Fibroblast of skin of left quadriceps (primary cell): ENCODE results near the gene AOPEP.

ENCODE experiments used
- DNase-seq, 2 experiments: peaks; one replicate each; pipeline ENCODE4 v3.0.0-alpha.2; 2013; ENCODE audit warnings: low read depth in 2 of 2

AOPEP gene

DNA sequence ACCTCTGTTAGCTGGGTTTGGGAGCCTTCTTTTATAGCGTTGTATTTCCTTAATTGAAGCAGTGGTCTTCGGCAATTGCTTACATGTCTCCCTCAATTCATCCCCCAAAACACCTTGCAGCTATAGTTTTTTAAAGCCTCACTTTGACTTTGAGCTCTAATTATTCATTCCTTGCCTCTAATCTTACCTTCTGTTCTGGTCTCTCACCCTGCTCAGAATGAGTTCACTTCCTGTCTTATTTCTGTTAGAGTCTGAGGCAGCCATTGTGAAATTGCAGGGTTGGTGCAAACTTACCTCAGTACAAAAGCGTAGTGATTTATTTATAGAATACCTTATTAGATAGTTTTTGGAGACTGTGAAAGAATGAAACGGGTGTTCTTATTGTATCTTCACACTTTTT is 35.0 kb downstream of the AOPEP start:
- no peak for DNase-seq

DNA sequence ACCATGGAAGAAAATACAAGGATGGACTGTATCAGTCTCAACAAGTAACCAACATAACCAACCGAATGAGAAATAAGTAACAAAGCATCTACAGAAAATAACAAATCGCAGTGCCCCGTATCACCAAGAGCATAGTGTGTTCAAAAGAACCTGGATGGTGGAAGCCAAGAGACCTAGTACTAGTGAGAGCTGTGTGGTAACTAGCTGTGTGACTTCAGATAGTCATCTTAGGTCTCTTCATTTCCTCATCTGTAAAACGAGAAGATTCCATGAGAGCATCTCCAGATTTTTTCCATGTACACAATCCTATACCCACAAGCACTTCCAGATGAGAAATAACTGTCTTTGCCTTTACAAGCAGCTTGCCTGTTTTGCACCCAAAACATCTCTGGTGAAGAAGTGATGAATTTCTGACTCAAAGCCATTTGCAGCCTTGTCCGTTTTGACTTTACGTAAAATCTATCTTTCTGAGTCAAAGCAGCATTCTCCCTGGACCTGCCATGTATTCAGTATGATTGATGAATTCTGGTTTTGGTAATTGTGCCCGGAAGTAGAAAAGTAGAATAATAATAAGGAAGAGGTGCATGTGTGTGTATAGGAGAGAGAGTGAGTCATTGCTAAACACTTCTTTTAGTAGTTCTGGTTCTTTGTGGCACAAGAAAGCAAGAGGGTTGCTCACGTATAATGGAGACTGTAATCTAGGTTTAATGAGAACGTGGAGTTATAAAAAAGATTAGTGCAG is 41.0 kb downstream of the AOPEP start:
- DNase-seq: peak; percentile 40 to 45

DNA sequence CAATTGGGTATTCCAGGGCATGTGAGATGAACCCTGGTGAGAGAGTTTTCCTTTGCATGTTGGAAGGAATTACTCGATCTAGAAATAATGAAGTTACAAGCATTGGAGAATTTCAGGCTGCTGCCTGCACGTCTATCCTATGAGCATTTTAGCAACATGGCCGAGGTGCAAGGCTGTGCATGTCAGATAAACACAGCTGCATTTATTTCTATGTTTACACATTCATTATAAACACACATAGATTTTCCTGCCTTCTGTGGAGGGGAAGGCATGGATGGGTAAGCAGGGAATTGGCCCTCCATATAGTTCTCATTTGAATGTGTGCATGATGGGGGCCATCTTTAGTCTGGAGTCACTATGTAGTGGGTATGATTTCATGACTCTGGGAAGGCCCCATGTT is 42.3 kb downstream of the AOPEP start:
- no peak for DNase-seq

DNA sequence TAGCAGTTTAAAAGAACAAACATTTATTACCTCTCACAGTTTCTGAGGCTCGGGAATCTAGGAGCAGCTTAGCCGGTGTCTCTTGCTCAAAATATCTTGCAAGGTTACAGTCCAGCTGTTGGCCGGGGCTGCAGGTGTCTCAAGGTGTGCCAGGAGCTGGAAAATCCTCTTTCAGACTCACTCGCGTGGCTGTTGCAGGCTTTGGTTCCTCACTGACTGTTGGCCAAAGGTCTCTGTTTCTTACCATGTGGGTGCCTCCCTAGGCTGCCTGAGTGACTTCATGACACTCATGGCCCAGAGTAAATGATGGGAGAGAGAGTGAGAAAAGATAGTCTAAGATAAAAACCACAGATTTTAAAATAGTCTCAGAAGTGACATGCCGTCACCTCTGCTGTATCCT is 43.8 kb downstream of the AOPEP start:
- no peak for DNase-seq

DNA sequence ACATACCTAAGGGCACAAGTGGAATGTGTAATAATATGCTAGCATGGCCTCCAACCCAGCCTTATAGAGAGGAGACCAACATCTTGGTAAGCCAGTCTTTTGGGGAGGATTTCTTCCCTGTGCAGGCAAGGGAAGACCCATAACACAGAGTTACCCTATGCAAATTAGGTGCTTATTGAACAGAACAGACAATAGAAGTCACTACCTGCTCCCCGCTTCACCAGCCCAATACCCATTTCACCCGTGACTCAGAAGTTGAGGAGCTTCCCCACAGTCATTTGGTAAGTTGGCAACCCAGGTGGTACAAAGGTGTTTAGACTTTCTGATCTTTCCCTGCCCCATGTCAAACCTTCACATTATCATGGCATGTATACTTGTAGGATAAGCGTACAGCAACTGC is 44.6 kb downstream of the AOPEP start:
- no peak for DNase-seq

DNA sequence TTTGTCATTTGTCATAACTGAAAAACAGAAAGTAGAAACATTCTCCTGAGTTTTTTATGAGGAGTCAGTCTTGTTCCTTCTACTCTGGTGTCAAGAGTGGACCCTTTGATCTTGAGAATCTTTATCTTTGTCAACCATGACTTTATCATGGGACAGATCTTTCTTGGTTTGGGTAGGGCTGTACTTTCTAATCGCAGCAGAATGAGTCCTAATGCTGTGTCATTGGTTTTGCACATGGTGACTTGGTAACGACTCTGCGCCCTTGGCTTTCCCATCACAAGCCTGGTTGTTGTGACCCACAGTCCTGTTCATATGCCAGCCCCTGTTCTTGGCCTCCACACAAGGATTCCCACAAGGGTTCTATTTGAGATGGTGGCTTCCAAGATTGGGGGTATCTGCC is 45.6 kb downstream of the AOPEP start:
- no peak for DNase-seq

DNA sequence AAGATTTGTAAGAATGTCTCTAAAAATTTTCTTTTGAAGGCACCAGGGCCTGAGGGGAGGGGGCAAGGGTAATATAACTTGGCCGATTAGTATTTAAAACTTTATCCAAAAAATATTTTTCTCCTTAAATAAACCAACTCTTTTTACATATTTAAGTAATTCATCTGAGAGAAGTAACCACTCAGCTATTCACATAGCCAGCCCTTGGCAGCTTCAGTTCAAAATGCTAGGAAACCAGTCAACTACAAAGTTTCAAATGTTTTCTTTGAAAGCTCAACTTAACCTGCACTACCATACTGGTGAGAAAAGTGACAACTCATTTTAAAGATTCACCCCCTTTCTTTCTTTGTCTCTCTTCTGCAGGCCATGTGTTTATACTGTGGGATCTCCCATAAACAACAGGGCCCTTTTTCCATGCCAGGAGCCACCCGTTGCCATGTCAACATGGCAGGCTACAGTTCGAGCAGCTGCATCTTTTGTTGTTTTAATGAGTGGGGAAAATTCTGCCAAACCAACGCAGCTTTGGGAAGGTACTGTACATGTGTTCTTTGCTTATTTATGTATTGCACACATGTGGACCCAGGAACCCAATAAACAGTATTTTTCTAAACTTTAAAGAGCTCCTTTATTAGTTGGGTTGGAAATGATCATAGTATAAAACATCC is 46.3 kb downstream of the AOPEP start:
- no peak for DNase-seq

DNA sequence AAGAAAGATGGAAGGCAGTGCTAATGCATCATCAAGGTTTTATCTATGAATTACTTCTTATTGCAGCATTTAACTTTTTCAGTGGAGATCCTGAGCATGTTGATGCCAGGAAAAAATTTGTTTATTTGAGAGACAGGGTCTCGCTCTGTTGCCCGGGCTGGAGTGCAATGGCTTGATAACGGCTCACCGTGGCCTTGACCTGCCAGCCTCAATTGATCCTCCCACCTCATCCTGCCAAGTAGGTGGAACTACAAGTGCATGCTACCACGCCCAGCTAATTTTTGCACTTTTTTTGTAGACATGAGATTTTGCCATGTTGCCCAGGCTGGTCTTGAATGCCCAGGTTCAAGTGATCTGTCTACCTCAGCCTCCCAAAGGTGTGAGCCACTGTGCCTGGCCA is 47.2 kb downstream of the AOPEP start:
- DNase-seq: no peak

DNA sequence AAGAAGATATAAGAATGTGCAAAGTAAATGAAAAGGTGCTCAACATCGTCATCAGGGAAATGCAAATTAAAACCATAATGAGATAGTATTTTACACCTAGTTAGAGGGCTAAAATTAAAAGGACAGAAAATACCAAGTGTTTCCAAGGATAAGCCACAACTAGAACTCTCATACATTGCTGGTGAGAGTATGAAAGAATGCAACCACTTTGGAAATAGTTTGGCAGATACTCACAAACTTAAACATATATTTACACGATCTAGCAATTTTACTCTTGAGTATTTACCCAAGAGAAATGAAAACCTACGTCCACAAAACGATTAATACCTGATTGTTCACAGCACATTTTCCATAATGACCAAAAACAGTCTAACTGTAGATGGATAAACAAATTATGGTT is 51.5 kb downstream of the AOPEP start:
- DNase-seq: no peak

DNA sequence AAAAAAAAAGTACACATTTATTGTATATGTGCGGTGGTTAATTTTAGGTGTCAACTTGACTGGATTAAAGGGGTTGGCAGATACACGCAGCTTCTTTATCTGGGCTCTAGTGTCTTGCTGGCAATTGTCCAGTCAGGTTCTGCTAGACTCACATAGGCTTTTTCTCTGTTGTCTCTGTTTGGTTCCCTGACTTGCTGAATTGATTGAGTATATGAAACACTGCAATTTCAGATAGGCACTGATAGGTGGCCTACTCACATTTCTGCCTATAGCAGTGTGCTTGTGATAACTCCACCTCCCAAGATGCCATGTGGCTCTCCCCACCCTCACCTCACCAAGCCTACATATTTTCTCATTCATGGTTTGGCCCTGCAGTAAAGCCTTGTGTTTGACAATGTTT is 52.5 kb downstream of the AOPEP start:
- DNase-seq: no peak

DNA sequence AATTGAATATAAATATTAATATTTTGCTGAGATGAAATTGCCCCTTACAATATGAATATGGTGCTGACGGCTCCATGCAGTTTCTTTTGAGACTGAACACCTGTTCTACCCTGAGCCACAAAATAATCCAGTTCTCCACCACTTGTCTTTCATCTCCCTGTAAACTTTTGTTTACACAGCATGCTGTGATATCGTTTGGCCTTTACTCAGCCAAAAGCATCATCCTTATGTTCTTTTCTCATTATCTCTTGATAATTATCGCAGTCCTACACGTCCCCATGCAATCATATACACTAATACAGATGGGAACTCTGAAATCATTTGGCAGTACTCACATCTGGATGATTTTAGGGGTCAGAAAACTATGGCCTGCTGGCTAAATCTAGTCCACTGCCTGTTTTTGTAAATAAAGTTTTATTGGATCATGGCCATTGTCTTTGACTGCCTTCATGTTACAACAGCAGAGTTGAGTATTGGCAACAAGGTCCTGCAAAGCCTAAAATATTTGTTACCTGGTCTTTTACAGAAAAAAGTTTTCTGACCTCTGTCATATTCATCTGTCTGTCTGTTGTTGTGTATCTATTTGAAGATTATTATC is 53.3 kb downstream of the AOPEP start:
- DNase-seq: no peak

DNA sequence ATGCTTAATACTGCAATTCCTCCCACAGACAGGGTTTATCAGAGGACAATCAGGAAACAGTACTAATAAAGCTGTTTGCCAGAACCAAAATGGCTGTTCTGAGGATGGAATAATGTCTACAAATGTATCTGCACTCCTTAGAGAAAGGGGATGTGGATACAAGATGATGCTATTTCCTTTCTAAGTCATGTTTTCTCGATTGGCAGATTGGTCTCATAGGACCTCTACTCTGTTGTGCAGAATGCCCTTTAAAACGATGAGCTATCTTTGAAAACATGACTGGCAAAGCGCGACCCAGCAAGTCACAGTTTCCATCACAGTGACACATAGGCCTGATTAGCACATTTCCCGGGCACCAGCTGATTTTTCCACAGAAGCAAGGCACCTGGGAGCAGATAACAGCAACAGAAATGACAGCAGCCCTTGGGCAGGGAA is 54.0 kb downstream of the AOPEP start:
- DNase-seq: no peak

DNA sequence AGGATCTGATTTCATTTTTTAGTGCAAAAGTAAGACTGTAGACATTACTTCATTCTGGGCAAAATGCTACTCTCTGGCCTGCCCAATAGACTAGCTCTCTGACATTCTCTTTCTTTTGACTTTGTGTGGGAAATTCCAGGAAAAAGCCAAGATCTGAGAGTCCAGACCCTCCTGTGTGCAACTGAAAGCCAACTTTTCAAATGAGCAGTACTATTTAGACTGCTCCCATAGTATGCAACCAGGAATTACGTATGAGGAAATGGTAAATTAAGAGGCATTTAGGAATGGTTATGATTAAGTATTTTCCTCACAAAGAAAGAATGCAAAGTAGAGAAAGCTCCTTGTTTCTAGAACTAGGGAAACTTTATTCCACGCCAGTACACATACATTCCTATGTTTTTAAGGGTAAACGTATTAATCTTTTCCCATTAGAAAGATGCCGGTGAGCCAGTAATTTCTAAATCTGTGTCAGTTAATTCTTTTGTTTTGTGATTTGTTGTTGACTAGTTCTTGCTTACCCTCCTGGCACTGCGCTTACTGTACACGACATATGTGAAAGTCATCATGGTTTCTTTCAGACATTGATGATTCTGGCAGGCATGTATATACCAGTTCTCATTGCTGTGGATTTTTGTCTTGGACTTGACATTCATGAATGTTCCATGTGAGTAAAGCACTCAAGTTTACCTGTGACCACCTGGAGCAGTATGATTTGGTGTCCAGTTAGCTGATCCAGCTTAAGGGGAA is 56.0 kb downstream of the AOPEP start:
- peak; percentile 73 to 75 for DNase-seq

DNA sequence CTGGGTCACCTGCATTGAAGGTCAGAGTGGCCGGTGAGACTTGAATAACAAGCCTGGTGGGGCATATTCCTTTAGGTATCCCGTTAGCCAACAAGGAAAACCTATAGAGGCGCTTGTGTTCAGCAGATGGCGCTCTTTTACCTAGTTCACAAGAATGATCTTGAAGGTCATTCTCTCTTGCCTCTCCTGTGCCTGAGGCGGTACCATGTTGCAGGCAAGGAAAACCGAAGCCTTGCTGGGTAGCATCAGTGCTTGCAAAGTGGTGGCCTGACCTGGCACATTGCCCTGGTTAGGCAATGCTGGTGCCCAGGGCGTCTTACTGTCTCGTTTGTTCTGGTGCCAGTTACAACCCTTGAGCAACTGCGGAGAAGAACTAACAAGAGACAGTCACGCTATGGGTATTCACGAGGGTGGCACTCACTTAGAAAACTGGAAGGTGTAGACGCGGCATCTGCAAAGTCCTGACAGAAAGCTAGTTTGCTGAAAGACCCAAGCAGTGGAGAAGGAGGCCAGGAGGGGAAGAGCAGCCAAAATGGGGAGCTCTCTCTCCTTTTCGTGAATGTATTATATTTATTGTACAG is 56.7 kb downstream of the AOPEP start:
- peak; percentile 68 to 71 for DNase-seq

DNA sequence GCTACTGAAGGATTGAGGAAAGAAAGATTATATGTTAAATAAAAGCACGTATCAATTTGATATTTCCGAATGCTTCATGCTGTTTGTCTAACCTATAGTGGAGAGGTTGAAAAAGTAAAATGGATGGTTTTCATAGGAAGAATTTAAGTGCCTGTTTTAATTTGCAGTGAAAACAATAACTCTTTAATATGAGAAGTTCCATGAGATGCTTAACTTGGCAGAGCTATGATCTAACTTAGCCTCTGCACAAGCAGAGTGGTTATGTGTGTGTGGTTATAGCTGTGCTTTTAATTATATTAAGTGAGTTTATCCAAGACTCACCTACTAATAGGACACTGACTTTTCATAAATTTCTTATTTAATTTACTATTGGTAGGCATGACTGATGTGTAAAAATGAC is 57.4 kb downstream of the AOPEP start:
- DNase-seq: no peak

DNA sequence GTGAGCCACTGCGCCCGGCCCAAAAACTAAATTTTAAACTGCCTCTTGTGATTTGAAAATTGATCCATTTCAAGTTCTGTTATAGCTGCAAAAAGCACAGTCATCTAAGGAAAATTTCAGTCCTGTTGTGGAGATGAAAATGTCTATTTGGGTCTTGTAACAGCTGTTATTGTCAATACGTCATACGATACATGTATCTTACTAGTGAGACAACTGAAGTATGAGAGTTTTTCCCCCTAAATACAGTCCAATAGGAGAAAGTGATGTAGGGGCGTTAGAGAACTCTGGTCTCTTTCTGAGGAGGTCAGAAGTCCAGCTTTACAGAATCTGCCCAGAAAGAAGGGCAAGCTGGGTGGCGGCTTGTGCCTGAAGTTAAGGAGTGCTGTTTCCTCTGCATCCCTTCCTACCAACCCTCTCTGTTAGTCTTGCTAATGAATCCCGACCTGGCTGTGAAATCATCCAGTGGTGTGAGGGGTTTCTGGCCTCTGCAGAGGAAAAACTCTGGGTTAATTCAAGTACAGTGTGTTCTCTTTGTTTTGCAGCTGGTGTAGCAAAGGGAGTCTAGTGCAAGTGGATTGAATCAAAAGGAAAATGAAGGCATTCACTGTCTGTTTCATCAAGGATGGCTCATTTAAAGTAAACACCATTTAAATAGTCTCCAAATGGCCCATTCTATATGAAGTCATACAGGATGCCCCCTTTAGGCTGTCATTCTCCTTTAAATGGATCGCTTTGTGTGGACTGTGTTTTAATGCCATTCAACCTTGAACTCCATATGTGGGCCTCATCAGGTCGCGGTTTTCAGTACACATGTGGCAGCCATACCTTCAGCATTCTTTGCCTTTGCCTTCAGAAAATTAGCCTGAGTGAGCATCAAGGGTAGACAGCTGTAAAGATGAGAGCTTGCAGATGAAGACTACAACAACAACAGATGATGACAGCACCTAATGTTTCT is 59.0 kb downstream of the AOPEP start:
- no peak for DNase-seq

DNA sequence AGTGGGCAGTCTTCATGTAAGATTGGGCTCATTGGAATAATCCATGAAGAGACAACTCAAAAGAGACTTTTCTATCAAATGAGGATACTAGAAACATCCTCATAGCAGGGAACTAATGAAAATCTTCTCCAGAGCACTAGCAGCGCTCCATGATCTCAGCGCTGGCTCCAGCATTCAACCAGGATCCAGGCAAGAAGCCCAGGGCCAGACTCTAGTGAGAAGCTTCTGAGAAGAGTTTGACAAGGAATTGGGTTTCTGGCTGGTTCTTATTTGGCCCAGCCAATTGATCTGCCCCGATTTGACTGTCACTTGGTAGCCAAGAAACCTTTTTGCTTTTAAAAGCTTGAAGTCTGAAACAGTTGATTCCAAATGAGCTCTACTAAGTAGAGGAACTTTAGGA is 60.1 kb downstream of the AOPEP start:
- DNase-seq: no peak

DNA sequence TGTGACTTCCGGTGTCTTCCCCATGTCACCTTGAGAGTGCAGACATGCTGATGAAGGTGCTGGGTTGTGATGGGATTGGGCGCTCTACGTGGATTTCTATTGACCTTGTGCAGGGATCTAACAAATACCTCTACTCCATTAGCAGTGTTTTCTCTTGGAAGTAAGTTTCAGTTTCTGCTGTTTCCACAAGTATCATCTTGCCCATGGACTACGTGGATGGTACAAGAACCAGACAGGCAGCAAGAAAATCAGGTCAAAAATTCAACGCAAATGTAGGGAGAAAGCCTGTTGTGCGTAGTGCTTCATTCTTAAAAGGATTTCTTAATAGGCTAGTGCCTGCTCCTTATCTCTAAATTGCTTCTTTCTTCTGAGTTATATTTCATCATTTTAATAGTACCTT is 60.8 kb downstream of the AOPEP start:
- no peak for DNase-seq

DNA sequence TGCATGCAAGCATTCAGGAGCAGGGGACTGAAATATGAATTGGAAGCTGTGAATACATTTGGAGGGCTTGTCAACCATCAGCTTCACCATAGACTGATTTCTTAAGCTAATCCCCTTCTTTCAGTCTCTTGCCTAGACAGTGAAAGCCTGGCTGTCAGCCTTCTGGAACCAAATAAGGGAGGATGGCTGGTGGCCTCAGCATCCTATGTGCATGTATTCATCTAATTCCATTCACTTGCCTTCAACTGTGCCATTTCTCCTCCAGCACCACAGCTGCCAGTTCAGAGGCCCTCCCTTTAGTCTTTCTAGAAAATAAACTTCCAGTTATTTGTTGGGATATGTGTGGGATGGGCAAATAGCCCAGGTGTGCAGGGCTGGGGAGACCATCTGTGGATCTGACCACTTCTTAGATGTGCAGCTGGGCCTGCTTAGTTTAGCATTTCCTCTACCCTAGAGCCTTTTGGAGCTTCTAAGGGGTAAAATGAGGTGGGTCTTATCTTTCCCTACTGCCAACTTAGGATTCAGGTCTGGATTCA is 62.1 kb downstream of the AOPEP start:
- DNase-seq: no peak

DNA sequence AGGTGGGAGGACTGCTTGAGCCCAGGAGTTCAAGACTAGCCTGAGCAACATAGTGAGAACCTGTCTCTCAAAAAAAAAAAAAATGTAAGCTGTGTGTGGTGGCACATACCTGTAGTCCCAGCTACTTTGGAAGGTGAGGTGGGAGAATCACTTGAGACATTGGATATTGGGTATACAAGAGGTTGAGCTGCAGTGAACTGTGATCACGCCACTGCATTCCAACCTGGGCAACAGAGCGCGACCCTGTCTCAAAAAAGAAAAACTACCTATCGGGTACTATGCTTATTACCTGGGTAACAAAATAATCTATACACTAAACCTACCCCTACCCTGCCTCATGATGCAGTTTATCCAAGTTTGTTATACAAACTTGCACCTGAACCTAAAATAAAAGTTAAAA is 64.9 kb downstream of the AOPEP start:
- no peak for DNase-seq

DNA sequence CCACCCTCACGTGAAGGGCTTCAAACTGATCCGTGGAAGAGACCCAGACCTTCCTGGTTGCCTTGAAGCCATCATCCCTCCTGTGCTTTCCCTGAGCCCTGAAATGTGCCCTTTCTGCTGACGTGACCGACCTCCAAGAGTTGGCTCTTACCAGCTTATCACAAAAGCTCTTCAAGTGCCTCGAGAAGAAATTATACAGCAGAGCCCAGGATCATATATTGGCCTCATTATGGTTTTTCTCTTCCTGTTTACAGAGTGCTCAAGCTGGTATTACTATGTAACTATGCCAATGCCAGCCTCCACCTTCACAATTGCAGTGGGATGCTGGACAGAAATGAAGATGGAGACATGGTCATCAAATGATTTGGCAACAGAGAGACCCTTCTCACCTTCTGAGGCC is 66.0 kb downstream of the AOPEP start:
- DNase-seq: no peak
